Inferior parietal cortex (tissue), 1 donor: Measurements from ENCODE around the gene CSRP3.

Source experiments
- DNase-seq: peaks from one replicate; pipeline ENCODE4 v3.0.0-alpha.2; 2016; ENCODE audit errors: extremely low spot score

CSRP3 gene

GRCh38 chr11:19201737-19202605 lies at the start of gene CSRP3:
Gene CSRP3, minus strand, starts transcription at chr11:19201983. Its CDS starts 9,535 bp downstream, at chr11:19192448.
- no peak for DNase-seq

- DNase-seq, result no peak
Observed at GRCh38 chr11:19251577-19251976, 49.8 kb upstream of the CSRP3 start.

GRCh38 chr11:19246816-19247215 lies 45.0 kb upstream of the CSRP3 start:
- no peak for DNase-seq

GRCh38 chr11:19245351-19245750 lies 43.6 kb upstream of the CSRP3 start:
- DNase-seq, result no peak

- DNase-seq, result no peak
Observed at GRCh38 chr11:19244621-19245020, 42.8 kb upstream of the CSRP3 start.

- DNase-seq, result no peak
Observed at GRCh38 chr11:19244084-19244483, 42.3 kb upstream of the CSRP3 start.

- DNase-seq, result no peak
Observed at GRCh38 chr11:19243613-19244012, 41.8 kb upstream of the CSRP3 start.

- DNase-seq, result no peak
Observed at GRCh38 chr11:19243143-19243542, 41.4 kb upstream of the CSRP3 start.

GRCh38 chr11:19242179-19242932 lies 40.6 kb upstream of the CSRP3 start:
- DNase-seq, result no peak

- DNase-seq, result no peak
Observed at GRCh38 chr11:19241260-19242178, 39.7 kb upstream of the CSRP3 start.

GRCh38 chr11:19240420-19241259 lies 38.9 kb upstream of the CSRP3 start, which contains the start of gene E2F8:
Gene E2F8, minus strand, starts transcription at chr11:19240945. Its CDS starts 824 bp downstream, at chr11:19240121.
- DNase-seq, result peak; percentile 89

GRCh38 chr11:19239039-19239438 lies 37.3 kb upstream of the CSRP3 start:
- DNase-seq, result no peak

- DNase-seq, result no peak
Observed at GRCh38 chr11:19237813-19238212, 36.0 kb upstream of the CSRP3 start.

- no peak for DNase-seq
Observed at GRCh38 chr11:19237381-19237780, 35.6 kb upstream of the CSRP3 start.

- DNase-seq, result no peak
Observed at GRCh38 chr11:19234231-19234817, 32.5 kb upstream of the CSRP3 start.

GRCh38 chr11:19232910-19233503 lies 31.2 kb upstream of the CSRP3 start:
- DNase-seq, result no peak

GRCh38 chr11:19229671-19230070 lies 27.9 kb upstream of the CSRP3 start:
- no peak for DNase-seq

- DNase-seq, result no peak
Observed at GRCh38 chr11:19228968-19229367, 27.2 kb upstream of the CSRP3 start.

GRCh38 chr11:19226378-19227195 lies 24.8 kb upstream of the CSRP3 start:
- DNase-seq, result no peak
